ENCODE data around the gene KLHL11.

Gene KLHL11

DNA sequence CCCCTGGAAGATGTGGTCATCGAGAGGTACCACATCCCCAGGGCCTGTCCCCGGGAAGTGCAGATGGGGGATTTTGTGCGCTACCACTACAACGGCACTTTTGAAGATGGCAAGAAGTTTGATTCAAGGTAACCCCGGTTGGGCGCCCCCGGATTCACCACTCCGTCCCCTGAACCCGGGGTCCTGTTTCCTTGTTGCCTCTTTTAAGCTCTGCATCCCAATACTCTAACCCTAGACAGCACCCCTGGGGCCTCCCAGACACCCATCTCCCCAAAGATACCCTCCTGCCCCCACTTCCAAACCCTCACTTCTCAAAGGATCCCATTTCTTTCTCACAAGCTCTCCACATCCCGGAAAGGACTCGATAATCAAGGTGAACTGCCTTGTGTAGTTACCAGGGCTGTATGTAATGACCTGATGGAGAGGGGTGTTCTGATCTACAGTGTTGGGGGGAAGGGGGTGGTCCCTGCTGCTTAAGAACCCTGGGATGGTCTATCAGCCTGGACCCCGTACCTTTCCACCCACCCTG lies 52.0 kb downstream of the KLHL11 start:
- TF ChIP-seq, protein P1, sequence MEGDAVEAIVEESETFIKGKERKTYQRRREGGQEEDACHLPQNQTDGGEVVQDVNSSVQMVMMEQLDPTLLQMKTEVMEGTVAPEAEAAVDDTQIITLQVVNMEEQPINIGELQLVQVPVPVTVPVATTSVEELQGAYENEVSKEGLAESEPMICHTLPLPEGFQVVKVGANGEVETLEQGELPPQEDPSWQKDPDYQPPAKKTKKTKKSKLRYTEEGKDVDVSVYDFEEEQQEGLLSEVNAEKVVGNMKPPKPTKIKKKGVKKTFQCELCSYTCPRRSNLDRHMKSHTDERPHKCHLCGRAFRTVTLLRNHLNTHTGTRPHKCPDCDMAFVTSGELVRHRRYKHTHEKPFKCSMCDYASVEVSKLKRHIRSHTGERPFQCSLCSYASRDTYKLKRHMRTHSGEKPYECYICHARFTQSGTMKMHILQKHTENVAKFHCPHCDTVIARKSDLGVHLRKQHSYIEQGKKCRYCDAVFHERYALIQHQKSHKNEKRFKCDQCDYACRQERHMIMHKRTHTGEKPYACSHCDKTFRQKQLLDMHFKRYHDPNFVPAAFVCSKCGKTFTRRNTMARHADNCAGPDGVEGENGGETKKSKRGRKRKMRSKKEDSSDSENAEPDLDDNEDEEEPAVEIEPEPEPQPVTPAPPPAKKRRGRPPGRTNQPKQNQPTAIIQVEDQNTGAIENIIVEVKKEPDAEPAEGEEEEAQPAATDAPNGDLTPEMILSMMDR (IDR thresholded peaks at IDR 0.05) = no peak

DNA sequence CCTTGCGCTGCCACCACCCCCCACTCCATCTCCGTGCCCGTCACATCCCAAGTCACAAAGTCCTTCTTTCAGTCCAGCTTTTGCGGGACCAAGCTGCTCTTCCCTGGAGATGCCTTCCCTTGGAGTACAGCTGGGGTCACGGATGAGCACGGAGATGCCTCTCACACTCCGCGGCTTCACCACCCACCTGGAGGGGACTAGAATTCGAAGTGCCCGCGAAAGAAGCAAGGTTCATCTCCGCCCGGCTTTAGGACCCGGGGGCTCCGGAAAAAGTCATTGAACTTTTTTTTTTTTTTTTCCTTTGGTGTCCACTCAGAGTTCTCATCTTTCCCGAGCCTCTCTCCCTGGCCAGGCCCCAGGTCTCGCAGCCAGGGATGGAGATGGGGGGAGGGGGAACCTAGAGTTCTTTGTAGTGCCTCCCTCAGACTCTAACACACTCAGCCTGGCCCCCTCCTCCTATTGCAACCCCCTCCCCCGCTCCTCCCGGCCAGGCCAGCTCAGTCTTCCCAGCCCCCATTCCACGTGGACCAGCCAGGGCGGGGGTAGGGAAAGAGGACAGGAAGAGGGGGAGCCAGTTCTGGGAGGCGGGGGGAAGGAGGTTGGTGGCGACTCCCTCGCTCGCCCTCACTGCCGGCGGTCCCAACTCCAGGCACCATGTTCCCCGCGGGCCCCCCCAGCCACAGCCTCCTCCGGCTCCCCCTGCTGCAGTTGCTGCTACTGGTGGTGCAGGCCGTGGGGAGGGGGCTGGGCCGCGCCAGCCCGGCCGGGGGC lies 52.7 kb downstream of the KLHL11 start, which contains the start of gene FKBP10:
Gene FKBP10 (plus strand): TSS at position 624 of the 771 bp plus-strand sequence. CDS start 31 bp downstream, at position 655.
- TF ChIP-seq, protein P1 (IDR thresholded peaks at IDR 0.05) = no peak

DNA sequence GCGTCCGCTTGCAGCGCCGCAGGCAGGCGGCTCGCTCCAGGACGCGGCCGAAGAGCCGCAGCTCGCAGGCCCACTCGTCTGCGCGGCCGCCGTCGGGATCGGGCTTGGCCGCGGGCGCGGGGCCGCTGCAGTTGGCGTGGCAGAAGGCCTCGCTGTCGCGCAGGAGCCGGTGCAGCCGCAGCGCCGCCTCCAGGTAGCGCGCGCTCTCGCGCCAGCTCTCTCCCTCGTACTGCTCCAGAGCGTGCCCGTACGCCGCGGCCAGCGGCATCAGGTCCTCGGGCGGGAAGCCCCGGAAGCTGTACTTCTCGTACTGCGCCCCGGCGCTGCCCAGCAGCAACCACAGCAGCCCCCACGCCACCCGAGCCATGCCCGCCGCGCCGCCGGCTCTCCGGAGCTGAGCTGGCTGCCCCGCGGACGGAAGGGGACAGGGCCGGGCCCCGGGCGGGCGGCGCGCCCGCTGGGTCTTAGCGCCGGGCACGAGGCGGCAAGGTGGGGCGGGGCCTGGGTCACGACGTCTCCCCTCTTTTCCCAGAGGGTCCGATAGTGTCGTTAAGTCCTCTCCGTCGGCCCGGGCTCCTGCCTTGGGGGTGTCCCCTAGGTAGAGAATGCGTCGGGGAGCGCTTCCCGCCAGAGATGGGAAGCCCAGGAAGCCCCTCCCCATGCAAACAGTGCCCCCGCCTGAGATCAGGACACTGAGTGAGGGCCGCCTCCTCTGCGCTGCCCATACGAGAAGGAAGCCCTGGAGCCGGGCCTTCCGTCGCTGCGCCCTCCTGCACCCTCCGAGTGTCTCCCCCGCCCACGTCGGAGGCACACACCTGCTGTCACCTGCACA lies 53.5 kb downstream of the KLHL11 start, which contains the start of gene P3H4:
Gene P3H4 (minus strand): TSS at position 401 of the 832 bp plus-strand sequence. CDS start 34 bp downstream, at position 367.
- TF ChIP-seq, protein P1 (IDR thresholded peaks at IDR 0.05) = peak; percentile 80

DNA sequence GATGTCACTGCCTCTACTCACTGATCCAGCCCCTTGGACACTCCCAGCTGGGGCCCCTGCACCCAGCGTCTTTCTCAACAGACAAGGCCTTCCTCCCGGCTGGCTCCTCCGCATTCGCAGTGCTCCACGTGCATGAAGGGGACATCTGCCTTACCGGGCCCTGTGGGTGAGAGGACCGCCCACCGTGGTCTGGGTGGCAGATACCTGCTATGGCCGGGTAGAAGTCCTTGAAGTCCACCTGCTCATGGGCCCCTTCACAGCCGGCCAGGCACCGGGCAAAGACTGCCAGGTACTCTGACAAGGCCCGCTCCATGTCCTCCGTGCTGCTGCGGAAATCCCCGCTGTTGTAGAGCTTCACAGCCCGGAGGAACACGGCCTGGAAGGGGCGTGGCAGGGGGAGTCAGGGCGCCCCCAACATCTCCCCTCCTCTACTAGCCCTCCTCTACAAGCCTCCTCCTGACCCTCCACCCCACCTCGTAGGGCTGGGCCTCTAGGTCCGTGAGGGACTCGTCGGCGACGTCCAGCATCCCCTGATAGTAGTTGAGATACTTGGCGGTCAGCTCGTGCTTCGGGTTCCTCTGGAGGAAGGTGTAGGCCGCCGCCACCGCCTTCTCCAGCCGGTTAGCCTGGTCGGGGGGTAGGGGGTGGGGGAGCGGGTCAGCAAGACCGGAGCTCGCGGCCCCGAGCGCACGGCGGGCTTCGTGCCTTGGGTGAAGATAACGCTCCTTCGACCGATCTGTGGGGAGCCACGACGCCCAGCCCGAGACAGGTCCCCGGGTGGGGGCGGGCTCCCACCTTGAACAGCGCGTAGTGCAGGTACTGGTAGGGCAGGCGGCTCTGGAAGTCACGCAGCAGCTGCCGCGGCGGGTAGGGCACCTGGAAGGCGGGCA lies 54.3 kb downstream of the KLHL11 start:
- TF ChIP-seq, protein P1 (IDR thresholded peaks at IDR 0.05) = no peak

DNA sequence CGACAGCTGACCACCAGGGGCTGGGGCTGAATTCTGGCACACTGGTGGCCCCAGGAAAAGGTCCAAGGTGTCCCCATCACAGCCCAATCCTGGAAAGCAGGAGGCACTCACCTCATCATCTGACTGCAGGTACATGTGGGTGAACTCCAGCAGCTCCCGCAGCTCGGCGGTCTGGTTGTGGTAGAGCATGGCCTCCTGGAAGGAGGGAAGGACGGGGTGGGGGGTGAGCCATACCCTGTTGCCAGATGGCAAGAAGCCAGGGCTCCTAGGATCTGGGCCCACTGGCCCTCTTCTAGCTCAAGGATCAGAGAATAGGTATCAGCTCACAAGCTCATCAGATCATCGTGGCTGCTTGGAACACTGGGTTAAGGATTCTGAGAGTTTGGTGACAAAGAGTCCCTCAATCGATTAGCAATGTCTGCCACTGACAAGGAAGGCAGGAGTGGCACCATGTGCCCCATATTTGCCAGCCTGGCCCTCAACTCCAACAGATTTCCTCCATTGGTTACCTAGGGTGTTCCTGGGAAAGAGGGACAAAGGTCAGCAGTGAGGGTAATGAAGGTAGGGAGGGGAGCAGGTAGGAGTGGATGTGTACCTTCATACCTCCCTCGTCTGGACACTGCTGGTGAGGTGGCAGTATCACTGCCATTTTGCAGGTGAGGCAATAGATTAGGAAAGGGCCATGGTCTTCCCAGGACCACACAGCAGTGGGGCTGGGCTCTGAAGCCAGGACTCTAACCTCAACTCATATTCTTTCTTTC lies 58.4 kb downstream of the KLHL11 start:
- TF ChIP-seq, protein P1 (IDR thresholded peaks at IDR 0.05) = no peak
